ENCODE measurements around the gene GRID1.

GRID1 gene

GRCh38 chr10:86169066-86169465 lies 197.5 kb downstream of the GRID1 start:
- DNase-seq (ENCODE audit: low spot score), result no peak

GRCh38 chr10:86168256-86168655 lies 198.3 kb downstream of the GRID1 start:
- no peak for DNase-seq (ENCODE audit: low spot score)

- DNase-seq (ENCODE audit: low spot score), result no peak
These were observed 198.8 kb downstream of the GRID1 start for GRCh38 chr10:86167762-86168128.

- no peak for DNase-seq (ENCODE audit: low spot score)
These were observed 199.4 kb downstream of the GRID1 start for GRCh38 chr10:86167121-86167761.

GRCh38 chr10:86165666-86166065 lies 200.9 kb downstream of the GRID1 start:
- no peak for DNase-seq (ENCODE audit: low spot score)

- no peak for DNase-seq (ENCODE audit: low spot score)
These were observed 201.5 kb downstream of the GRID1 start for GRCh38 chr10:86164960-86165630.

GRCh38 chr10:86164174-86164774 lies 202.3 kb downstream of the GRID1 start:
- DNase-seq (ENCODE audit: low spot score), result no peak

GRCh38 chr10:86163522-86164173 lies 202.9 kb downstream of the GRID1 start:
- DNase-seq (ENCODE audit: low spot score), result no peak

DNA sequence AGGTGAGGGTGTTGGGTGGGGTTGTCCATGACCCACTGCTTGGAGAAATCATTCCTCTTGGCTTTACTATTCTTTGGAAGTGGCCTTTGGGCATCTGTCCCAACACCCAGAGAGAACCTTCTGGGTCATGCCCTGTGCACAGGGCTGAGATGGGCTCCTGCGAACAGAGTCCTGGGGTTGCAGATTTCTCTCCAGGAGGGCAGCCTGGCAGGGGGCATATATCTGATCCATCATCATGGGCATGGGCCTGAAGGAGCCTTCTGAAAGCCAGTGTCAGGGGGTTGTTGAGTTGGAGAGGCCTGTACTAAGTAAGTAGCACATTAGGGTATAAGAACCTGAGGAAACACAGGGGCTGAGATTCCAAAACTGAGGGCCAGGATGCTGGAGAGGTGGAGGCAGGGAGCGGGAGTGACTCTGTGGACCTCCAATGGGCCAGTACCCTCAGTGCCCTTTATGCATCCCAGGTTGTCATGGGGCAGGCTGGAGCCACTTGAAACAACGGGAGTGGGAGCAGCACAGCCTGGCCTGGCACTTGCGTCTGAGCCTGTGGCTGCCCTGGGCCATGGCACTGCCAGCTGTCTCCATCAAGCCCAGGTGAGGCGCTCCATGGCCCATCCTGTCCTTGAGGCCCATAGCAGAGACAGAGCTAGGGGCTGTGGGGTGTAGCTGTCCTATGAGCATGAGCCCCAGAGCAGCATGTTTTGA lies 203.7 kb downstream of the GRID1 start:
- no peak for DNase-seq (ENCODE audit: low spot score)

DNA sequence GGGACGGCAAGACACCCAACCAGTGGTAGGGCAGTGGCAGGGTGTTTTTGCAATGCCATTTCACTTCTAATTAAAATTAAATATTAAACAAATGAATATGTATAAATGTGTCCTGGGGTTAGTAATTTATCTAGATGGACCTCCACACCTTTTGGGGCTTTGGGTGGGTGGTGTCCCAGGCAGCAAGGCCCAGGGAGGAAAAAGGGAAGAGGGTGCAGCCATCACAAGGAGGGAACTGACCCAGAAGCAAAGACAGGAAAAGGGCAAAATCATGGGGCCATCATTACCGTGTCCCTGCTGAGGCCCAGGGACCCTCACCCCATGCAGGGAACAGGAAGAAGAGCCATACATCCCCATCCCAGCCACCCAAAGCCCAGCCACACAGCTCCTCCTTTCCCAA lies 204.6 kb downstream of the GRID1 start:
- no peak for DNase-seq (ENCODE audit: low spot score)

GRCh38 chr10:86160890-86161585 lies 205.6 kb downstream of the GRID1 start:
- DNase-seq (ENCODE audit: low spot score), result no peak

GRCh38 chr10:86159797-86160196 lies 206.8 kb downstream of the GRID1 start:
- DNase-seq (ENCODE audit: low spot score), result no peak

DNA sequence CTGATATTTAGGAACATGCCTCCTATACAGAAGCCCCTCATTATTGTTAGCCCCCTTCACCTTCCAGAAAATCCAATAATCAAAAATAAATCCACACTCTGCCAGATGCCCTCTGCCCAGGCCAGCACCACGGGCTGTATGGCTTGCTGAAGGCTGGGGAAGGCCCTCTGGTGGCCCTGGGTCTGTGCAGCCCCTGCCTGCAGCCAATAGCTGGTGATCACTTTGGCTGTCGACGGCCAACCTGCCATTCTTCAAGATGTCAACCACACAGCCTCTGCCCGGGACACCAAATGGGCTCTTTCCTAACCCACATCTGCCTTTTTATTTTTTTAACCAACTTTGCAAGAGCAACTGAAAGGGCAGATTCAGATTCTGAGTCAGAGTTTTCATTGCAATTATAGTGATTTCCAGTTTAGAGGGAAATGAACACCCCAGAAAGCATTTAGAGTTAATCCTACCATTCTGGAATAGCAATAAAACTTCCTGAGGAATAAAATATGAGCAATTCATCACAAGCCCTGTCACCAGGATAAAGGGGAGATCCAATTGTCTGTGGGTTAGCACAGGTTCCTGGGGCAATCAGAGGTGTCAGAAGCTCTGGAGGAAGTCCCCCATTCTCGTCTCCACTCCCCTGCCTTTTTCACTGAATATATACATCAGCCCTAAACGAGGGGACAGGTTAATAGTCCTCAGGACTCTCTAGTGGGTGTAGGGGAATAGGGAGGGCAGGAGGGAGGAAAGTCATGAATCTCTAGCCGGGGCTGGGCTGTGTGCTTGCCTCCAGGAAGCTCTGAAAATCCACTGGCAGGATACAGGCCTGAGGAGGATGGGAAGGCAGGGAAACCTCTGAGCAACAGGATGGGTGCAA lies 211.3 kb downstream of the GRID1 start:
- no peak for DNase-seq (ENCODE audit: low spot score)

DNA sequence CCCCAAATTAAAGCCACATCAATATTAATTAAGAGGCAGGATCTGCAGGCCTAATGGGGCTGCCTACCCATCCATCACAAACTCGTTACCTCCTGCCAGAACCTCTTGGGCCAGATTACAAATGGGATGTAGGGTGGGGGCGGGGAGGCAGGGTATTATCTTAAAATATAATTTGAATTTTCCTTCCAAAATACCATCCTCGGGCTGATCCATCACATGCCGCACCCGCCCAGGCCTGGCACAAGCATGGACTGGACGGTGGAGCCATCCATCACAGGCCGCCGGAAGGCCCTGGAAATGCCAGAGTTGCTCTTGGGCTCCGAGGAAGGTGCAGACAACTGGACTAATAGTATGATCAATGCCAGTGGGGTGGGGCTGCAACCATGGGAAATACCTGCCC lies 212.8 kb downstream of the GRID1 start:
- DNase-seq (ENCODE audit: low spot score), result no peak

DNA sequence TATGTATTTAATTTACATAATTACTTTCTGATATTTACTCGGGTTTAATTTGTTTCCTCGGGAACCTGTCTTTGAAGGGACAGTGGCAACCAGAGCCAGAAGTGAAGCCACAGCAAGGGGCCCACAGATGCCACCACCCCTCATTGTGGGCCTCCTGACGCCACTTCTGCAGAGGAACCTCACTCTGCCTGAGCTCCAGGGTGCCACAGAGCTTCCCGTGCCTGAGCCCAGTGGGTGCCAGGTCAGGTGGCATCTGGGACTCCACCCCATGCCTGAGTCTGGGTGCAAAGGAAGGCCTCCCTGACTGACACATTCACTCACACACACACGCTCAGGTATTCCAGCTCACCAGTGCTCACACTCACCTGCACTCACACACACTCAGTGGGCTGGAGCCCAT lies 213.7 kb downstream of the GRID1 start:
- no peak for DNase-seq (ENCODE audit: low spot score)

- no peak for DNase-seq (ENCODE audit: low spot score)
These were observed 214.2 kb downstream of the GRID1 start for GRCh38 chr10:86152354-86152753.

- DNase-seq (ENCODE audit: low spot score), result no peak
These were observed 215.0 kb downstream of the GRID1 start for GRCh38 chr10:86151613-86152012.

DNA sequence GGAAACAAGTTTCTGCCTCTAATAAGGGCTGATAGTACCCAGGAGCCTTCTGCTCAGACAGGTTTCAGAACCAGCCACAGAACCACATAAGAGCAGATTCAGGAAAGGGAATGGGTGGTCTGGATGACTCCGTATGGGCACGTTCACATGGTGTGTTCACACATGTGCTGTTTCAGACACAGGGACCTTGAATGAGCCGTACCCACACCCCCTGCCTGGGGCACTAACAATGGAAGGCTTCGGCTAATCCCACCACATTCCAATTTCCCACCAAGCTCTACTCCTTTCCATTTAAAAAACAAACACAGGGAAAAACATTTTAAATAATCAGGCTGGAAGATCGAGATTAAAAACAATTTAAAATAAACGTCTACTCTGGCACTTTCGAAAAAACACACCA lies 217.3 kb downstream of the GRID1 start:
- no peak for DNase-seq (ENCODE audit: low spot score)

GRCh38 chr10:86148117-86148516 lies 218.5 kb downstream of the GRID1 start:
- DNase-seq (ENCODE audit: low spot score), result no peak

GRCh38 chr10:86144301-86144700 lies 222.3 kb downstream of the GRID1 start:
- DNase-seq (ENCODE audit: low spot score), result no peak

- no peak for DNase-seq (ENCODE audit: low spot score)
These were observed 224.7 kb downstream of the GRID1 start for GRCh38 chr10:86141896-86142295.

Measured in cerebellar cortex (tissue), 1 donor.